Measurements from ENCODE around the gene RPAP2.
"Not testable (repeated sequence)": the region's sequence is repeated elsewhere in the genome, so short reads cannot be mapped to it uniquely, and the experiment has no call there.

The RPAP2 gene

GRCh38 chr1:92317836-92318493 lies 19.1 kb downstream of the RPAP2 start:
- no peak for DNase-seq (ENCODE audit: insufficient read length, low spot score)
- no peak for FAIRE-seq

- no peak for FAIRE-seq
- no peak for DNase-seq (ENCODE audit: insufficient read length, low spot score)
Observed at GRCh38 chr1:92323473-92324453, 24.9 kb downstream of the RPAP2 start.

DNA sequence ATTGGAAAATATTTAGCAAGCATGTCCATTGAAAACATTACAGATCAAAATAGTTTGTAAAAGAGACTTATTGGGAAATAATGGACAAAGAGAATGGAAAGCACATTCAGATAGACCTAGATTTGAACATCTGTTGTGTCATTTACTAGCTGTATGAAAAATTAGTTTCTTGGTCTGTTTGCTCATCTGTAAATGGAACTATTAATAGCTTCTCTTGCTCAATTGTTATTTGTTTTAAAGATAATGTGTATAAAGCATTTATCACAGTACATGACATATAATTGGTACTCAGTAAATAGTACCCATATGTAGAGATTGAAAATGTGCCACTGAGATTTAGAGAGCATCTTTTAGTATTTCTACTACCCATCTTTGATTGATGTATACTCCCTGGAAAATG lies 25.9 kb downstream of the RPAP2 start:
- DNase-seq (ENCODE audit: insufficient read length, low spot score) (no peak), FAIRE-seq (no peak)

DNA sequence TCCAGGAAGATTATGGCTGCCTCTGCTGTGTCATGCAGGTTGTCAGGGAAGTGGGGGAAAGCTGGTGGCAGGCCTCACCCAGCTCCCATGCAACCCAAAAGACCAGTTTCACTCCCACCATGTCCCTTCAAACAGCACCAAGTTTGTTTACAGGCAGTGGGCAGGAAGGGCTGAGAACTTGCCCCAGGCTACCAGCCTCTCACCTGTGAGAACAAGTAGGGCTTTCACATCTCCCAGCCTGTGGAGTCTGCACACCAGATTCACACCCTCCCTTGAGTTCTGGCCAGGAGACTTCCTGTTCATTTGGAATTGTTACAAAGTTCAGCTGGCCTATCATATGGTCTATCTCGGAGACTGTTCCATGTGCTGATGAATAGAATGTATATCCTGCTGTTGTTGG lies 27.8 kb downstream of the RPAP2 start:
- DNase-seq (ENCODE audit: insufficient read length, low spot score): no peak
- FAIRE-seq: no peak

DNA sequence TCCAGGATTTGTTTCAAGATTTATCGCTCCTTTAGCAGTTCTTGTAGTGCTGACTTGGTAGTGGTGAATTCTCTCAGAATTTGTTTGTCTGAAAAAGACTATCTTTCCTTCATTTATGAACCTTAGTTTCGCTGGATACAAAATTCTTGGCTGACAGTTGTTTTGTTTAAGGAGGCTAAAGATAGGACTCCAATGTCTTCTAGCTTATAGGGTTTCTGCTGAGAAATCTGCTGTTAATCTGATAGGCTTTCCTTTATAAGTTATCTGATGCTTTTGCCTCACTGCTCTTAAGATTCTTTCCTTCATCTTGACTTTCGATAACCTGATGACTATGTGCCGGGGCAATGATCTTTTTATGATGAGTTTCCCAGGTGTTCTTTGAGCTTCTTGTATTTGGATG lies 28.9 kb downstream of the RPAP2 start:
- no peak for DNase-seq (ENCODE audit: insufficient read length, low spot score)
- no peak for FAIRE-seq

GRCh38 chr1:92329347-92330129 lies 30.7 kb downstream of the RPAP2 start:
- DNase-seq (ENCODE audit: insufficient read length, low spot score) (no peak), FAIRE-seq (no peak)

DNA sequence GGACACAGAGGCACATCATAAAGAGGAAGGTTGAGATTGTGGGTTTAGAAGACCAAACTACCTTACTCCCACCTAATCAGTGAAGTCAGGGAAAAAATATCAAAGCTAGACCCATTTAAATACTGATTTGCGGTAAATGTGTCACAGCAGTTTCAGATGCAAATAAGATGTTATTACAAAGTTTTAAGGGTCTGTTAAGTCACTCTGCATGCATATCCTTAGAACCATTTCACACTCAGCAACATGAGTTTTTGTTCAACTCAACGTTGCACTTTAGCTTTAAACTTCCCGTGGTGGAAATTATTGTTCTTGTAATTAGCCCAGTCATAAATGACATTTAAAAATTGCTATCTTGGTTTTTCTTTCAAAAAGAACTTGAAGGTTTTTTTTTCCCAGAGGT lies 34.8 kb downstream of the RPAP2 start:
- FAIRE-seq: no peak
- no peak for DNase-seq (ENCODE audit: insufficient read length, low spot score)

DNA sequence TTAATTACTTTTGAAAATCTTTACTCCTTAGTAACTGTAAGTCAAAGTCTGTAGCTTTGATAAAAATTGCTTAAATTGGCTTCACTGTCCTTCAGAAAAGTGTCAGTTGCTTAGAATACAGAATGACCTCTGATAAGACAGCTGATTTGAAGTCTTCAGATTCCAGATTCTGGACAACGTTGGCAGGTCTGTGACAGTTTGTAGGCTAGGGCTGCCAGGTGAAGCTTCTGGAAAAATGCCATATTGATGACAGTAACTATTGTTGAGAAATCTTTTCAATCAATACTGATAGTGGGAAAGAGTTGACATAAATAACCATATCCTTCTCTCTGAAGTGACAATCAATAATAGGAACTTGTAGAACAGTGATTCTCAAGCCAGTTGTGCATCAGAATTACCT lies 41.3 kb downstream of the RPAP2 start:
- DNase-seq (ENCODE audit: insufficient read length, low spot score): no peak
- FAIRE-seq: no peak

GRCh38 chr1:92342401-92342800 lies 43.5 kb downstream of the RPAP2 start:
- no peak for DNase-seq (ENCODE audit: insufficient read length, low spot score)
- no peak for FAIRE-seq

DNA sequence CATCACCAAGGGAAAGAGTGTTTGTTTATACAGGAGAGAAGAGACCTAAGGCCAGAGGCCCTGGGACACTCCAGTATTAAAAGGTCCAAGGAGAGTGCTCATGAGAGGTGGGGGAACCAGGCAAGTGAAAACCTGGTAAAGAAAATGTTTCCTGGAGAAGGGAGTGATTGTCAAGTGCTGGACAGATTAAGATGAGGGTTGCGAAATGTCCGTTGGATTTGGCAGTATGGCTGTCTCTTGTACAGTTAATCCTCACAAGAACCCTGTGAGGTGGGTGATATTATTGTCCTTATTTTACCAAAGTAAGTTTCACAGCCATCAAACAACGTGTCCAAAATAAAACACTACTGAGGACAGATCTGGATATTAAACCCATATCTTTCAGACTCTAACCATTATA lies 44.2 kb downstream of the RPAP2 start:
- DNase-seq (ENCODE audit: insufficient read length, low spot score) (no peak), FAIRE-seq (no peak)

DNA sequence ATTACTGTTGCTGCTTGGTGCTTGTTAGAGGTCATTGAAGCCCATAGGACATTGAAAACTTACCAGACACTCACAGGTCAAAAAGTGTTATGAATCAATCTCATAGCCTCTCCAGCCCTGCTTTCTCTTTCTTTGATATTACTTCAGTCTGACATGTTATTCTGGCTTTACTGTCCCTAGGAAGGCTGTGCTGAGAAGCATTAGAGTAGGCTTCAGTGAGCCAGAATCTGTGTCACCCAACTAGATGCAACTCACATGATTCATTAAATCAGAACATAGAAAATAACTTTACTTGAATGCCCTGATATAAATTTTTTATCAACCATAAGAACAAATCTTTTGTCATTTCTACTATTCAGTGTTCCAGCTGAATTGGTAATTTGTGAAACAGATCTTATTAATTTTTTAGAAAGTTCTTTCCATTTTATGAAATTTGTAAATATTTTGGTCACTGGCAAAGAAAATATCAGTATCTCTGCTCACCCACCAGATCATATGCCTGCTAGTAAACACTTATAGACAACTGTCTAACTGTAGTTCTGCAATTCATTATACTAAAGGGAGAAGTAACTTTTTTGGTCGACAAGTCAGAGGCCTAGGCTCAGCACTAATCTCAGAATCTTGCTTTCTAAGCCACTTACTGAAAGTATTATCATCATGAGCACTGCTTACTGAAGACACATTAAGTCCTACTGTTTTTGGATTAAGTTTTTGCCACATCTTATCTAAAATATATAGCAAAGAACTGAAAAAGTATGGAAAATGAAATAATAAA lies 48.2 kb downstream of the RPAP2 start:
- peak; percentile 42 for FAIRE-seq

DNA sequence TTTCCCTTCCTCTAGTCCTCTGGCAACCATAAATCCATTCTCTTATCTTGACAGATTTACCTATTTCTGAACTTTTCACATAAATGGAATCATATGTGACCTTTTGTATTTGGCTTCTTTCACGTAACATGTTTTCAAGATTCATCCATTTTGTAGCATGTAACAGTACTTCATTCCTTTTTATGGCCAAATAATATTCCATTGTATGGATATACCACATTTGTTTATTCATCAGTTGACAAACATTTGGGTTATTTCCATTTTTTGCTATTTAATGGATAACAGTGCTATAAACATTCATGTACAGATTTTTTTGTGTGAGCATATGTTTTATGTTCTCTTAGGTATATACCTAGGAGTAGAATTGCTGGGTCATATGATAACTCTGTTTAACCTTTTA lies 54.0 kb downstream of the RPAP2 start:
- no peak for DNase-seq (ENCODE audit: insufficient read length, low spot score)
- FAIRE-seq: no peak

More for the DNA sequence above, 48.2 kb downstream of the RPAP2 start:
- DNase-seq (ENCODE audit: insufficient read length, low spot score): no peak

DNA sequence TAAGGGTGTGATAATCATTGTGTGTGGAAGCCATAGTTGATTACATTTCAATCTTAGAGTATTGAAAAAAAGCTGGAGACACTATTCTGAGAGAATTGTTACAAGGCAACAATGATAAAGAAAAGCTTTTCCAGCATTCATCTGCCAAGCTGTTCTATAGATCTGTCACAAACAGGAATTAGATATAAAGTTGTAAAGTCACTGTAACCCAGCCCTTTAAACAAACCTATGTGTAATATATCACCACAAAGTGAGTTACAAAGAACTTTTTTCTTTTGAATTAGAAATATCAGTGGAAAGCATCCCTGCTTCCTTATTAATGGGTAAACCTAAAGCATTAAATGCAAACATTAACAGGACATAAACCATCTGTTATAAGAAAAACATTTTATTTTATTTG lies 55.4 kb downstream of the RPAP2 start:
- DNase-seq (ENCODE audit: insufficient read length, low spot score): no peak
- no peak for FAIRE-seq

DNA sequence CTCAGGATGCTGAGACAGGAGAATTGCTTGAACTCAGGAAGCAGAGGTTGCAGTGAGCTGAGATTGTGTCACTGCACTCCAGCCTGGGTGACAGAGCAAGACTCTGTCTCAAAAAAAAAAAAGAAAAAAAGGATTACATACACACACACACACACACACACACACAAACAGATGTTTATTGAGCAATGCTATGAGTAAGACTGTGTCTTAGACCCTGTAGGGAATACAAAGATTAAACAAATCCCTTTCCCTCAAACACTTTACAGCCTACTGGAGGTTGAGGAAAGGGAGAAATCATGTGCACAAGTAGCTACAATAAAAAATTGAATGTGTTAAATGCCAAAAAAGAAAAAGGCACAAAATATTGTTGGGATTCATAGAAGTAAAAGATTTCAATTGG lies 58.1 kb downstream of the RPAP2 start:
- DNase-seq (ENCODE audit: insufficient read length, low spot score) (no peak), FAIRE-seq (no peak)

GRCh38 chr1:92359382-92359781 lies 60.5 kb downstream of the RPAP2 start:
- FAIRE-seq; DNase-seq (ENCODE audit: insufficient read length, low spot score): not testable (repeated sequence)

- DNase-seq (ENCODE audit: insufficient read length, low spot score) (no peak), FAIRE-seq (no peak)
Observed at GRCh38 chr1:92359986-92360385, 61.1 kb downstream of the RPAP2 start.

- DNase-seq (ENCODE audit: insufficient read length, low spot score): no peak
- no peak for FAIRE-seq
Observed at GRCh38 chr1:92362970-92363369, 64.1 kb downstream of the RPAP2 start.

GRCh38 chr1:92363401-92363800 lies 64.5 kb downstream of the RPAP2 start:
- no peak for FAIRE-seq

DNA sequence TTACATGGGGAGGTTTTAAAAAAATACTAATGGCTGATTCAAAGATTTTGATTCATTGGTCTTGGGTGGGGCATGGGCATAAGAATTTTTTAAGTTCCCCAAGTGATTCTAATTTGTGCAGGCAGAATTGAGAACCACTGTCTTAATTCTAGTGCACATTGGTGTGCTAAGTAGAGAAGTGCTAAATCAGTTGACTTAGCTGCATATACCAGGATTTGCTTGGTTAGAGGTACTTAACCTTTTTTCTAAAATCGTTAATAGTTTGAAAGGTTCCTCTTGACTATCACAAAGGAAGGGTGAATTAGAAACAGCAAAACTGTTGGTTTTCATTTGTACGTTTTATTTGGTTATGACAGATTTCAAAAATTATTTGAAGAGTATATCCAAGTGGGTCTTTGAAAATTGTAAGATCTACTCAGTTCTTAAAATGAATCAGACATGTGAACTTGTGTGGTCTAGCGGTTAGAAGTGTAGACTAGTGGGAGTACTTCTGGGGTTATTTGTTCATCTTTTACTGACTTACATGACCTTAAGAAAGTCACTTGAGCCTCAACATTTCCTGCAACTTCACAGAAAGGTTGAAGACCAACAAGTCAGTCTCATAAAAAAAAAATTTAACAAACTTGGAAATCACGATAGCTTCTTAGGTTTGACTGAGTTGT lies 66.7 kb downstream of the RPAP2 start:
- peak; percentile 40 for FAIRE-seq

More at GRCh38 chr1:92363401-92363800, 64.5 kb downstream of the RPAP2 start:
- DNase-seq (ENCODE audit: insufficient read length, low spot score): no peak

GRCh38 chr1:92366040-92366395 lies 67.2 kb downstream of the RPAP2 start:
- FAIRE-seq: no peak
- DNase-seq (ENCODE audit: insufficient read length, low spot score): no peak

More for the DNA sequence above, 66.7 kb downstream of the RPAP2 start:
- DNase-seq (ENCODE audit: insufficient read length, low spot score): no peak

Measured in GM19239 (cell line).